ENCODE measurements around the gene FERMT2. TPM values are rescaled to one million over a fixed set of nuclear protein-coding genes. Genes with fewer than 3 reads are reported as not detected.

The FERMT2 gene
- total and polyA plus RNA-seq, 8 donors: 25.9 to 213 (median 63.3) TPM

- H3K4me1 ChIP-seq: peaks cover 0 to 9% (median 0%) of the 10 kb centered on the region in 4 donors
- intact Hi-C loops (cut with DNase I; ENCODE audit: low total_unique reads): no loop called here
- peaks cover 27 to 78% (median 65%) of the 10 kb centered on the region in 4 donors for H3K36me3 ChIP-seq
- no peak for DNase-seq
- TF ChIP-seq POLR2A (IDR thresholded peaks at IDR 0.05): no peak
- TF ChIP-seq EP300 (IDR thresholded peaks at IDR 0.05): no peak
- TF ChIP-seq POLR2AphosphoS5 (IDR thresholded peaks at IDR 0.05): no peak
- no peak for TF ChIP-seq CTCF (IDR thresholded peaks at IDR 0.05)
- no peak overlapping the region for H3K27ac ChIP-seq
- no peak overlapping the region for H3K4me3 ChIP-seq
- H3K27me3 ChIP-seq: no peaks in the 10 kb centered on the region
- 88 to 92% (median 90%) methylated on average over 2 of the region's 2 CpGs for WGBS, 5 donors
- no peaks in the 10 kb centered on the region for H3K9me3 ChIP-seq
Observed at GRCh38 chr14:52861403-52861802, 89.4 kb downstream of the FERMT2 start.

GRCh38 chr14:52860910-52861309, 89.9 kb downstream of the FERMT2 start:
- H3K9me3 ChIP-seq: no peaks in the 10 kb centered on the region
- intact Hi-C loops (cut with DNase I; ENCODE audit: low total_unique reads): no loop called here
- H3K27ac ChIP-seq: no peak overlapping the region
- no peaks in the 10 kb centered on the region for H3K27me3 ChIP-seq
- no peak for DNase-seq
- no peak overlapping the region for H3K4me3 ChIP-seq
- WGBS, 5 donors: 79 to 92% (median 86%) methylated on average over 3 of the region's 3 CpGs
- TF ChIP-seq EP300 (IDR thresholded peaks at IDR 0.05): no peak
- TF ChIP-seq POLR2AphosphoS5 (IDR thresholded peaks at IDR 0.05): no peak
- no peak for TF ChIP-seq CTCF (IDR thresholded peaks at IDR 0.05)
- no peak for TF ChIP-seq POLR2A (IDR thresholded peaks at IDR 0.05)
- H3K4me1 ChIP-seq: peaks cover 0 to 9% (median 0%) of the 10 kb centered on the region in 4 donors
- peaks cover 27 to 81% (median 66%) of the 10 kb centered on the region in 4 donors for H3K36me3 ChIP-seq

GRCh38 chr14:52860209-52860608, 90.6 kb downstream of the FERMT2 start:
- peaks cover 22 to 77% (median 66%) of the 10 kb centered on the region in 4 donors for H3K36me3 ChIP-seq
- TF ChIP-seq EP300 (IDR thresholded peaks at IDR 0.05) (no peak), CTCF (IDR thresholded peaks at IDR 0.05) (no peak), POLR2AphosphoS5 (IDR thresholded peaks at IDR 0.05) (no peak), POLR2A (IDR thresholded peaks at IDR 0.05) (no peak)
- no peaks in the 10 kb centered on the region for H3K9me3 ChIP-seq
- WGBS, 5 donors: 78 to 84% (median 83%) methylated on average over 3 of the region's 3 CpGs
- H3K27me3 ChIP-seq: no peaks in the 10 kb centered on the region
- DNase-seq: no peak
- intact Hi-C loops (cut with DNase I; ENCODE audit: low total_unique reads): no loop called here
- no peak overlapping the region for H3K27ac ChIP-seq
- H3K4me1 ChIP-seq: peaks cover 0 to 9% (median 0%) of the 10 kb centered on the region in 4 donors
- H3K4me3 ChIP-seq: no peak overlapping the region

- DNase-seq: no peak
- no peaks in the 10 kb centered on the region for H3K27me3 ChIP-seq
- H3K9me3 ChIP-seq: no peaks in the 10 kb centered on the region
- H3K4me3 ChIP-seq: no peak overlapping the region
- WGBS, 5 donors: 91 to 96% (median 95%) methylated on average over 4 of the region's 4 CpGs
- TF ChIP-seq EP300 (IDR thresholded peaks at IDR 0.05): no peak
- no peak for TF ChIP-seq CTCF (IDR thresholded peaks at IDR 0.05)
- no peak for TF ChIP-seq POLR2A (IDR thresholded peaks at IDR 0.05)
- no peak for TF ChIP-seq POLR2AphosphoS5 (IDR thresholded peaks at IDR 0.05)
- intact Hi-C loops (cut with DNase I; ENCODE audit: low total_unique reads): no loop called here
- H3K27ac ChIP-seq: no peak overlapping the region
- peaks cover 12 to 48% (median 44%) of the 10 kb centered on the region in 4 donors for H3K36me3 ChIP-seq
- H3K4me1 ChIP-seq: peaks cover 0 to 12% (median 6%) of the 10 kb centered on the region in 4 donors
Observed at GRCh38 chr14:52856139-52856538, 94.7 kb downstream of the FERMT2 start.
